ENCODE data around the gene MBP. TPM values are rescaled to one million over a fixed set of nuclear protein-coding genes. Genes with fewer than 3 reads are reported as not detected.
A peak's percentile ranks its signal among the peaks of the same experiment; 100 is the strongest.

MBP gene
- total and polyA plus RNA-seq, 5 donors from 2014 or later = 134 to 172 (median 143) TPM

GRCh38 chr18:77115192-77115953, 17.2 kb downstream of the MBP start:
- H3K4me1 Mint-ChIP-seq = peaks cover 15 to 85% (median 46%) of the 10 kb centered on the region in 4 donors

GRCh38 chr18:77114415-77115191, 18.0 kb downstream of the MBP start:
- peaks cover 24% of the 10 kb centered on the region for H3K36me3 Mint-ChIP-seq
- Histone ChIP-seq H3K27me3 (ENCODE audit: control insufficient read depth, insufficient read depth, low read length) (no peaks in the 10 kb centered on the region), H3K4me1 (ENCODE audit: control insufficient read depth, insufficient read depth, low read length, poor library complexity, severe bottlenecking) (peaks cover 32% of the 10 kb centered on the region), H3K27ac (ENCODE audit: insufficient read depth, low read length, poor library complexity, severe bottlenecking) (peak overlapping the region; percentile 45), H3K36me3 (ENCODE audit: control insufficient read depth, insufficient read depth, low read length) (peaks cover 53% of the 10 kb centered on the region), H3K4me3 (ENCODE audit: low read depth, low read length) (no peak overlapping the region), H3K9me3 (ENCODE audit: control insufficient read depth in 2 of 2, low read length in 2 of 2) (no peaks in the 10 kb centered on the region)
- H3K27ac Mint-ChIP-seq = peak overlapping the region; percentile 78 to 86 (median 82)
- H3K9me3 Mint-ChIP-seq = peaks cover 0 to 1% (median 0%) of the 10 kb centered on the region in 7 donors
- H3K27me3 Mint-ChIP-seq = no peaks in the 10 kb centered on the region
- peaks cover 15 to 86% (median 48%) of the 10 kb centered on the region in 4 donors for H3K4me1 Mint-ChIP-seq
- DNase-seq = no peak
- ATAC-seq (ENCODE audit: low read depth in 2 of 2) = peak; percentile 41 to 58
- peak overlapping the region in 1 of 4 donors; percentile 44 for H3K4me3 Mint-ChIP-seq

More at GRCh38 chr18:77115192-77115953, 17.2 kb downstream of the MBP start:
- peak overlapping the region; percentile 45 for H3K27ac ChIP-seq (ENCODE audit: insufficient read depth, low read length, poor library complexity, severe bottlenecking)
- H3K36me3 ChIP-seq (ENCODE audit: control insufficient read depth, insufficient read depth, low read length) = peaks cover 58% of the 10 kb centered on the region
- H3K9me3 ChIP-seq (ENCODE audit: control insufficient read depth in 2 of 2, low read length in 2 of 2) = no peaks in the 10 kb centered on the region
- DNase-seq (no peak), ATAC-seq (ENCODE audit: low read depth in 2 of 2) (no peak)
- peak overlapping the region in 3 of 4 donors; percentile 1 to 28 (median 5) for H3K4me3 Mint-ChIP-seq
- peak overlapping the region; percentile 78 to 86 (median 82) for H3K27ac Mint-ChIP-seq
- no peak overlapping the region for H3K4me3 ChIP-seq (ENCODE audit: low read depth, low read length)
- peaks cover 0 to 1% (median 0%) of the 10 kb centered on the region in 7 donors for H3K9me3 Mint-ChIP-seq
- no peaks in the 10 kb centered on the region for H3K27me3 Mint-ChIP-seq
- H3K27me3 ChIP-seq (ENCODE audit: control insufficient read depth, insufficient read depth, low read length) = no peaks in the 10 kb centered on the region
- H3K4me1 ChIP-seq (ENCODE audit: control insufficient read depth, insufficient read depth, low read length, poor library complexity, severe bottlenecking) = peaks cover 39% of the 10 kb centered on the region
- H3K36me3 Mint-ChIP-seq = peaks cover 24% of the 10 kb centered on the region

- ATAC-seq (ENCODE audit: low read depth in 2 of 2) = no peak
- Histone ChIP-seq H3K4me1 (ENCODE audit: control insufficient read depth, insufficient read depth, low read length, poor library complexity, severe bottlenecking) (peaks cover 32% of the 10 kb centered on the region), H3K36me3 (ENCODE audit: control insufficient read depth, insufficient read depth, low read length) (peaks cover 50% of the 10 kb centered on the region), H3K27ac (ENCODE audit: insufficient read depth, low read length, poor library complexity, severe bottlenecking) (peak overlapping the region; percentile 45), H3K27me3 (ENCODE audit: control insufficient read depth, insufficient read depth, low read length) (no peaks in the 10 kb centered on the region), H3K4me3 (ENCODE audit: low read depth, low read length) (no peak overlapping the region), H3K9me3 (ENCODE audit: control insufficient read depth in 2 of 2, low read length in 2 of 2) (no peaks in the 10 kb centered on the region)
- H3K27ac Mint-ChIP-seq = peak overlapping the region; percentile 60 to 86 (median 82)
- peaks cover 0 to 1% (median 0%) of the 10 kb centered on the region in 7 donors for H3K9me3 Mint-ChIP-seq
- peak overlapping the region in 1 of 4 donors; percentile 44 for H3K4me3 Mint-ChIP-seq
- peaks cover 19 to 86% (median 53%) of the 10 kb centered on the region in 4 donors for H3K4me1 Mint-ChIP-seq
- H3K27me3 Mint-ChIP-seq = no peaks in the 10 kb centered on the region
- peaks cover 24% of the 10 kb centered on the region for H3K36me3 Mint-ChIP-seq
- DNase-seq = no peak
Measured at GRCh38 chr18:77114152-77114414, 18.5 kb downstream of the MBP start.

GRCh38 chr18:77113361-77114151, 19.0 kb downstream of the MBP start:
- no peaks in the 10 kb centered on the region for H3K27me3 ChIP-seq (ENCODE audit: control insufficient read depth, insufficient read depth, low read length)
- no peak for DNase-seq
- Mint-ChIP-seq H3K36me3 (peaks cover 22% of the 10 kb centered on the region), H3K9me3 (peaks cover 0 to under 1% (median 0%) of the 10 kb centered on the region in 7 donors), H3K27ac (peak overlapping the region; percentile 82 to 91 (median 86)), H3K4me1 (peaks cover 21 to 86% (median 55%) of the 10 kb centered on the region in 4 donors), H3K27me3 (no peaks in the 10 kb centered on the region), H3K4me3 (peak overlapping the region in 1 of 4 donors; percentile 44)
- no peaks in the 10 kb centered on the region for H3K9me3 ChIP-seq (ENCODE audit: control insufficient read depth in 2 of 2, low read length in 2 of 2)
- peaks cover 37% of the 10 kb centered on the region for H3K4me1 ChIP-seq (ENCODE audit: control insufficient read depth, insufficient read depth, low read length, poor library complexity, severe bottlenecking)
- peaks cover 52% of the 10 kb centered on the region for H3K36me3 ChIP-seq (ENCODE audit: control insufficient read depth, insufficient read depth, low read length)
- no peak overlapping the region for H3K4me3 ChIP-seq (ENCODE audit: low read depth, low read length)
- no peak for ATAC-seq (ENCODE audit: low read depth in 2 of 2)
- H3K27ac ChIP-seq (ENCODE audit: insufficient read depth, low read length, poor library complexity, severe bottlenecking) = no peak overlapping the region

GRCh38 chr18:77112747-77113092, 19.9 kb downstream of the MBP start:
- DNase-seq = no peak
- peaks cover 45% of the 10 kb centered on the region for H3K4me1 ChIP-seq (ENCODE audit: control insufficient read depth, insufficient read depth, low read length, poor library complexity, severe bottlenecking)
- no peaks in the 10 kb centered on the region for H3K27me3 ChIP-seq (ENCODE audit: control insufficient read depth, insufficient read depth, low read length)
- no peak overlapping the region for H3K4me3 ChIP-seq (ENCODE audit: low read depth, low read length)
- H3K27ac ChIP-seq (ENCODE audit: insufficient read depth, low read length, poor library complexity, severe bottlenecking) = peak overlapping the region; percentile 23
- Mint-ChIP-seq H3K36me3 (peaks cover 21% of the 10 kb centered on the region), H3K4me3 (peak overlapping the region in 1 of 4 donors; percentile 55), H3K27ac (peak overlapping the region; percentile 4 to 95 (median 82)), H3K27me3 (no peaks in the 10 kb centered on the region), H3K9me3 (no peaks in the 10 kb centered on the region), H3K4me1 (peaks cover 26 to 94% (median 63%) of the 10 kb centered on the region in 4 donors)
- no peaks in the 10 kb centered on the region for H3K9me3 ChIP-seq (ENCODE audit: control insufficient read depth in 2 of 2, low read length in 2 of 2)
- ATAC-seq (ENCODE audit: low read depth in 2 of 2) = no peak
- H3K36me3 ChIP-seq (ENCODE audit: control insufficient read depth, insufficient read depth, low read length) = peaks cover 52% of the 10 kb centered on the region

GRCh38 chr18:77111951-77112746, 20.4 kb downstream of the MBP start:
- Mint-ChIP-seq H3K27me3 (no peaks in the 10 kb centered on the region), H3K4me1 (peaks cover 28 to 95% (median 65%) of the 10 kb centered on the region in 4 donors), H3K4me3 (peak overlapping the region in 3 of 4 donors; percentile 6 to 82 (median 42)), H3K27ac (peak overlapping the region; percentile 78 to 95 (median 82)), H3K9me3 (no peaks in the 10 kb centered on the region), H3K36me3 (peaks cover 17% of the 10 kb centered on the region)
- H3K27me3 ChIP-seq (ENCODE audit: control insufficient read depth, insufficient read depth, low read length) = no peaks in the 10 kb centered on the region
- H3K4me1 ChIP-seq (ENCODE audit: control insufficient read depth, insufficient read depth, low read length, poor library complexity, severe bottlenecking) = peaks cover 51% of the 10 kb centered on the region
- no peak for ATAC-seq (ENCODE audit: low read depth in 2 of 2)
- H3K27ac ChIP-seq (ENCODE audit: insufficient read depth, low read length, poor library complexity, severe bottlenecking) = peak overlapping the region; percentile 47
- H3K4me3 ChIP-seq (ENCODE audit: low read depth, low read length) = no peak overlapping the region
- peaks cover 52% of the 10 kb centered on the region for H3K36me3 ChIP-seq (ENCODE audit: control insufficient read depth, insufficient read depth, low read length)
- H3K9me3 ChIP-seq (ENCODE audit: control insufficient read depth in 2 of 2, low read length in 2 of 2) = no peaks in the 10 kb centered on the region
- no peak for DNase-seq

GRCh38 chr18:77111449-77111848, 21.1 kb downstream of the MBP start:
- ATAC-seq (ENCODE audit: low read depth in 2 of 2) (no peak), DNase-seq (no peak)
- H3K4me1 Mint-ChIP-seq = peaks cover 31 to 95% (median 67%) of the 10 kb centered on the region in 4 donors
- H3K36me3 Mint-ChIP-seq = peaks cover 19% of the 10 kb centered on the region
- peaks cover 0 to under 1% (median 0%) of the 10 kb centered on the region in 7 donors for H3K9me3 Mint-ChIP-seq
- Histone ChIP-seq H3K27ac (ENCODE audit: insufficient read depth, low read length, poor library complexity, severe bottlenecking) (peak overlapping the region; percentile 49), H3K9me3 (ENCODE audit: control insufficient read depth in 2 of 2, low read length in 2 of 2) (no peaks in the 10 kb centered on the region), H3K4me3 (ENCODE audit: low read depth, low read length) (no peak overlapping the region), H3K27me3 (ENCODE audit: control insufficient read depth, insufficient read depth, low read length) (no peaks in the 10 kb centered on the region), H3K4me1 (ENCODE audit: control insufficient read depth, insufficient read depth, low read length, poor library complexity, severe bottlenecking) (peaks cover 56% of the 10 kb centered on the region), H3K36me3 (ENCODE audit: control insufficient read depth, insufficient read depth, low read length) (peaks cover 46% of the 10 kb centered on the region)
- peak overlapping the region; percentile 78 to 86 (median 82) for H3K27ac Mint-ChIP-seq
- peak overlapping the region in 2 of 4 donors; percentile 2 to 82 for H3K4me3 Mint-ChIP-seq
- H3K27me3 Mint-ChIP-seq = no peaks in the 10 kb centered on the region

All from CD4-positive, CD25-positive, alpha-beta regulatory T cell (primary cell).